Prostate gland (tissue), 2 donors: ENCODE data around the gene IMMP2L.

ENCODE experiments used
- CTCF ChIP-seq, 4 experiments: fragments of 200-600 bp in 2 of 4; fragments of 450-650 bp in 2 of 4; sonication (generic) in 2 of 4; IDR thresholded peaks; 1 replicate in 3 of 4; 2 replicates in 1 of 4; pipeline ENCODE4 v1.5.1; 2016 to 2019; ENCODE audit warnings: antibody characterized with exemption in 4 of 4, mild to moderate bottlenecking in 2 of 4, moderate library complexity in 2 of 4
- POLR2A ChIP-seq: fragments of 450-650 bp; IDR thresholded peaks from one replicate; pipeline ENCODE4 v1.6.1; 2016; ENCODE audit warnings: antibody characterized with exemption, mild to moderate bottlenecking
- POLR2AphosphoS5 ChIP-seq: sonication (generic); formaldehyde crosslinking; IDR thresholded peaks from one replicate; pipeline ENCODE4 v1.6.1; 2017; ENCODE audit warnings: antibody characterized with exemption

GRCh38 chr7:111145472-111145871 is 416.8 kb downstream of the IMMP2L start:
- TF ChIP-seq CTCF (IDR thresholded peaks at IDR 0.05), result no peak
- no peak for TF ChIP-seq POLR2A
- no peak for TF ChIP-seq POLR2AphosphoS5
